Thyroid gland (tissue), 4 donors: ENCODE data around the gene RADIL. TPM values are rescaled to one million over a fixed set of nuclear protein-coding genes. Genes with fewer than 3 reads are reported as not detected.

Source experiments
- DNase-seq, 2 donors: peaks; one replicate each; pipeline ENCODE4 v3.0.0-alpha.2; 2019
- H3K27ac ChIP-seq, 3 donors: fragments of 200-600 bp; sonication (generic); 1 replicate in 2 of 3; 2 replicates in 1 of 3; pipeline ENCODE4 v1.5.1; 2016 to 2019; ENCODE audit warnings: mild to moderate bottlenecking in 1 of 3, moderate library complexity in 1 of 3
- H3K27me3 ChIP-seq: fragments of 200-600 bp; sonication (generic); one replicate; pipeline ENCODE4 v1.5.1; 2019
- H3K36me3 ChIP-seq, 2 donors: fragments of 200-600 bp; sonication (generic); one replicate each; pipeline ENCODE4 v1.5.1; 2016 to 2019
- H3K4me1 ChIP-seq, 2 donors: fragments of 200-600 bp; sonication (generic); one replicate each; pipeline ENCODE4 v1.5.1; 2017 to 2019
- H3K4me3 ChIP-seq, 3 donors: fragments of 200-600 bp; sonication (generic); replicated peaks in 1 of 3; 1 replicate in 2 of 3; 2 replicates in 1 of 3; pipeline ENCODE4 v1.5.1; 2016; ENCODE audit warnings: mild to moderate bottlenecking in 1 of 3
- H3K9me3 ChIP-seq: fragments of 200-600 bp; sonication (generic); one replicate; pipeline ENCODE4 v1.5.1; 2017
- CTCF ChIP-seq, 6 experiments: fragments of 200-600 bp in 3 of 6; fragments of 450-650 bp in 3 of 6; sonication (generic) in 3 of 6; IDR thresholded peaks; one replicate each; pipeline ENCODE4 v1.5.1; 2016 to 2019; ENCODE audit warnings: antibody characterized with exemption in 6 of 6, mild to moderate bottlenecking in 2 of 6, inconsistent platforms in 1 of 6, moderate library complexity in 1 of 6
- POLR2A ChIP-seq, 2 donors: fragments of 450-650 bp; IDR thresholded peaks; one replicate each; pipeline ENCODE4 v1.6.1; 2017; ENCODE audit warnings: antibody characterized with exemption in 2 of 2, mild to moderate bottlenecking in 2 of 2, moderate library complexity in 1 of 2
- WGBS, 2 donors: methylation state at CpG; one replicate each; pipeline ENCODE4 v1.1.5; 2017; 5-methylcytosine and 5-hydroxymethylcytosine counted together
- intact Hi-C: fragments of 100-400 bp; cut with DNase I; formaldehyde crosslinking; loops from one replicate; pipeline ENCODE4 v1.15.1; 2023
- total RNA-seq, 4 donors: library from RNA; depleted of rRNA; stranded (reverse); fragments of >200 nt; gene quantifications; one replicate each; pipeline ENCODE4 v1.2.3, GENCODE V29; 2016

Gene RADIL
- total RNA-seq, 4 donors from 2014 or later = 4.9 to 11.1 (median 7.1) TPM

GRCh38 chr7:4792537-4793126, 90.9 kb downstream of the RADIL start:
- 84 to 94% methylated on average over 4 of the region's 47 CpGs for WGBS, 2 donors
- Histone ChIP-seq H3K27me3 (no peaks in the 10 kb centered on the region), H3K36me3 (peaks cover 23 to 39% of the 10 kb centered on the region in 2 donors), H3K27ac (peak overlapping the region in 1 of 3 donors; percentile 48), H3K9me3 (no peaks in the 10 kb centered on the region), H3K4me3 (peak overlapping the region in 2 of 3 donors; percentile 6 to 15), H3K4me1 (peaks cover 4 to 6% of the 10 kb centered on the region in 2 donors)
- no peak for TF ChIP-seq POLR2A (IDR thresholded peaks at IDR 0.05)
- TF ChIP-seq CTCF (IDR thresholded peaks at IDR 0.05) = no peak
- peak; percentile 31 to 40 for DNase-seq
- intact Hi-C loops = no loop called here

- Histone ChIP-seq H3K27me3 (no peaks in the 10 kb centered on the region), H3K4me3 (peak overlapping the region in 2 of 3 donors; percentile 6 to 15), H3K27ac (peak overlapping the region in 1 of 3 donors; percentile 48), H3K4me1 (peaks cover 4 to 6% of the 10 kb centered on the region in 2 donors), H3K9me3 (no peaks in the 10 kb centered on the region), H3K36me3 (peaks cover 30 to 45% of the 10 kb centered on the region in 2 donors)
- intact Hi-C loops = no loop called here
- 43 to 54% methylated on average over 23 to 31 of the region's 50 CpGs for WGBS, 2 donors
- TF ChIP-seq CTCF (IDR thresholded peaks at IDR 0.05) = peak in 4 of 6 experiments; percentile 16 to 75 (median 58)
- TF ChIP-seq POLR2A (IDR thresholded peaks at IDR 0.05) = no peak
- DNase-seq = peak; percentile 64 to 66
Measured at GRCh38 chr7:4791738-4792536, 91.6 kb downstream of the RADIL start.

GRCh38 chr7:4791101-4791737, 92.3 kb downstream of the RADIL start:
- Histone ChIP-seq H3K4me3 (no peak overlapping the region), H3K36me3 (peaks cover 37 to 52% of the 10 kb centered on the region in 2 donors), H3K9me3 (no peaks in the 10 kb centered on the region), H3K27me3 (no peaks in the 10 kb centered on the region), H3K27ac (no peak overlapping the region), H3K4me1 (peaks cover 4 to 6% of the 10 kb centered on the region in 2 donors)
- WGBS, 2 donors = 95 to 100% methylated on average over 4 to 17 of the region's 25 CpGs
- no peak for TF ChIP-seq POLR2A (IDR thresholded peaks at IDR 0.05)
- no peak for TF ChIP-seq CTCF (IDR thresholded peaks at IDR 0.05)
- no peak for DNase-seq
- intact Hi-C loops = no loop called here

- TF ChIP-seq CTCF (IDR thresholded peaks at IDR 0.05) = no peak
- TF ChIP-seq POLR2A (IDR thresholded peaks at IDR 0.05) = no peak
- no peaks in the 10 kb centered on the region for H3K9me3 ChIP-seq
- 87 to 94% methylated on average over 10 to 19 of the region's 24 CpGs for WGBS, 2 donors
- no peak for DNase-seq
- H3K4me1 ChIP-seq = peaks cover 4 to 6% of the 10 kb centered on the region in 2 donors
- no peak overlapping the region for H3K27ac ChIP-seq
- peaks cover 43 to 52% of the 10 kb centered on the region in 2 donors for H3K36me3 ChIP-seq
- no peak overlapping the region for H3K4me3 ChIP-seq
- no peaks in the 10 kb centered on the region for H3K27me3 ChIP-seq
- intact Hi-C loops = no loop called here
Measured at GRCh38 chr7:4790516-4790991, 93.0 kb downstream of the RADIL start.
